ENCODE results near the gene MEIOB.
"Not testable (repeated sequence)": the region's sequence is repeated elsewhere in the genome, so short reads cannot be mapped to it uniquely, and the experiment has no call there.

Gene MEIOB

GRCh38 chr16:1871974-1872635 lies at the start of gene MEIOB:
Gene MEIOB, minus strand, starts transcription at chr16:1872164. Its CDS starts 3,989 bp downstream, at chr16:1868175.
- FAIRE-seq (no peak), DNase-seq (ENCODE audit: insufficient read length, low spot score) (no peak)

- DNase-seq (ENCODE audit: insufficient read length, low spot score) (no peak), FAIRE-seq (no peak)
Observed at GRCh38 chr16:1920727-1921171, 48.8 kb upstream of the MEIOB start.

- not testable (repeated sequence) for FAIRE-seq; DNase-seq (ENCODE audit: insufficient read length, low spot score)
Observed at GRCh38 chr16:1920122-1920521, 48.2 kb upstream of the MEIOB start.

- DNase-seq (ENCODE audit: insufficient read length, low spot score) (no peak), FAIRE-seq (no peak)
Observed at GRCh38 chr16:1919327-1919998, 47.5 kb upstream of the MEIOB start.

- FAIRE-seq (no peak), DNase-seq (ENCODE audit: insufficient read length, low spot score) (no peak)
Observed at GRCh38 chr16:1918351-1919326, 46.7 kb upstream of the MEIOB start, which contains the start of gene HS3ST6. Gene HS3ST6, minus strand, starts transcription at chr16:1918415. Its CDS starts 92 bp downstream, at chr16:1918323.

GRCh38 chr16:1917665-1918350 lies 45.8 kb upstream of the MEIOB start:
- DNase-seq (ENCODE audit: insufficient read length, low spot score): no peak
- no peak for FAIRE-seq

GRCh38 chr16:1917056-1917664 lies 45.2 kb upstream of the MEIOB start:
- FAIRE-seq: no peak
- DNase-seq (ENCODE audit: insufficient read length, low spot score): no peak

GRCh38 chr16:1916640-1916990 lies 44.7 kb upstream of the MEIOB start:
- FAIRE-seq: no peak

GRCh38 chr16:1915732-1916639 lies 44.0 kb upstream of the MEIOB start:
- no peak for FAIRE-seq
- no peak for DNase-seq (ENCODE audit: insufficient read length, low spot score)

More at GRCh38 chr16:1916640-1916990, 44.7 kb upstream of the MEIOB start:
- DNase-seq (ENCODE audit: insufficient read length, low spot score): no peak

GRCh38 chr16:1914988-1915387 lies 43.0 kb upstream of the MEIOB start:
- DNase-seq (ENCODE audit: insufficient read length, low spot score) (no peak), FAIRE-seq (no peak)

- DNase-seq (ENCODE audit: insufficient read length, low spot score) (no peak), FAIRE-seq (no peak)
Observed at GRCh38 chr16:1914084-1914608, 42.2 kb upstream of the MEIOB start.

- FAIRE-seq (no peak), DNase-seq (ENCODE audit: insufficient read length, low spot score) (no peak)
Observed at GRCh38 chr16:1913327-1914083, 41.5 kb upstream of the MEIOB start.

- DNase-seq (ENCODE audit: insufficient read length, low spot score) (no peak), FAIRE-seq (no peak)
Observed at GRCh38 chr16:1912215-1912543, 40.2 kb upstream of the MEIOB start.

GRCh38 chr16:1911467-1912214 lies 39.7 kb upstream of the MEIOB start:
- no peak for FAIRE-seq
- DNase-seq (ENCODE audit: insufficient read length, low spot score): no peak

- no peak for DNase-seq (ENCODE audit: insufficient read length, low spot score)
- FAIRE-seq: no peak
Observed at GRCh38 chr16:1909561-1910231, 37.7 kb upstream of the MEIOB start.

- no peak for DNase-seq (ENCODE audit: insufficient read length, low spot score)
- no peak for FAIRE-seq
Observed at GRCh38 chr16:1908983-1909382, 37.0 kb upstream of the MEIOB start.

- DNase-seq (ENCODE audit: insufficient read length, low spot score): no peak
Observed at GRCh38 chr16:1908184-1908583, 36.2 kb upstream of the MEIOB start.

More at GRCh38 chr16:1908184-1908583, 36.2 kb upstream of the MEIOB start:
- FAIRE-seq: no peak

All from GM19239 (cell line).